G401.6 (cell line): Measurements from ENCODE around the gene CLSTN2.

Source experiments
- FAIRE-seq: peaks from 2 replicates; lab custom pipeline; 2012; peaks lifted over from hg19 to GRCh38; lab: Jason Lieb, UNC

The CLSTN2 gene

GRCh38 chr3:140052771-140053702 is 118.1 kb downstream of the CLSTN2 start:
- FAIRE-seq: no peak

GRCh38 chr3:140053794-140054193 is 118.8 kb downstream of the CLSTN2 start:
- no peak for FAIRE-seq

GRCh38 chr3:140055092-140055791 is 120.3 kb downstream of the CLSTN2 start:
- no peak for FAIRE-seq

GRCh38 chr3:140056047-140056446 is 121.1 kb downstream of the CLSTN2 start:
- FAIRE-seq: no peak

- no peak for FAIRE-seq
These were observed 126.2 kb downstream of the CLSTN2 start for GRCh38 chr3:140061211-140061610.

GRCh38 chr3:140062461-140062860 is 127.5 kb downstream of the CLSTN2 start:
- FAIRE-seq: no peak

GRCh38 chr3:140067487-140067886 is 132.5 kb downstream of the CLSTN2 start:
- no peak for FAIRE-seq

- no peak for FAIRE-seq
These were observed 133.6 kb downstream of the CLSTN2 start for GRCh38 chr3:140068494-140069017.

GRCh38 chr3:140073278-140074045 is 138.5 kb downstream of the CLSTN2 start:
- FAIRE-seq: no peak

GRCh38 chr3:140076552-140076951 is 141.6 kb downstream of the CLSTN2 start:
- no peak for FAIRE-seq

GRCh38 chr3:140077406-140077805 is 142.4 kb downstream of the CLSTN2 start:
- no peak for FAIRE-seq

- no peak for FAIRE-seq
These were observed 143.4 kb downstream of the CLSTN2 start for GRCh38 chr3:140078343-140078742.

GRCh38 chr3:140078940-140079339 is 144.0 kb downstream of the CLSTN2 start:
- no peak for FAIRE-seq

- FAIRE-seq: no peak
These were observed 146.9 kb downstream of the CLSTN2 start for GRCh38 chr3:140081887-140082286.

GRCh38 chr3:140085001-140085400 is 150.0 kb downstream of the CLSTN2 start:
- no peak for FAIRE-seq

- FAIRE-seq: no peak
These were observed 151.7 kb downstream of the CLSTN2 start for GRCh38 chr3:140086642-140087041.

GRCh38 chr3:140088058-140088457 is 153.1 kb downstream of the CLSTN2 start:
- no peak for FAIRE-seq

GRCh38 chr3:140088513-140088912 is 153.5 kb downstream of the CLSTN2 start:
- no peak for FAIRE-seq

- FAIRE-seq: no peak
These were observed 154.6 kb downstream of the CLSTN2 start for GRCh38 chr3:140089403-140090072.

- FAIRE-seq: no peak
These were observed 156.2 kb downstream of the CLSTN2 start for GRCh38 chr3:140091143-140091542.

- FAIRE-seq: no peak
These were observed 158.0 kb downstream of the CLSTN2 start for GRCh38 chr3:140092848-140093536.
